ENCODE measurements around the gene KBTBD12. TPM values are rescaled to one million over a fixed set of nuclear protein-coding genes. Genes with fewer than 3 reads are reported as not detected.

Gene KBTBD12
- total and polyA plus RNA-seq, 10 of the 15 experiments (the other 5 are each of a cell fraction or from before 2014, with no cell fraction given) = 0.01 to 0.11 TPM; not detected in 8

DNA sequence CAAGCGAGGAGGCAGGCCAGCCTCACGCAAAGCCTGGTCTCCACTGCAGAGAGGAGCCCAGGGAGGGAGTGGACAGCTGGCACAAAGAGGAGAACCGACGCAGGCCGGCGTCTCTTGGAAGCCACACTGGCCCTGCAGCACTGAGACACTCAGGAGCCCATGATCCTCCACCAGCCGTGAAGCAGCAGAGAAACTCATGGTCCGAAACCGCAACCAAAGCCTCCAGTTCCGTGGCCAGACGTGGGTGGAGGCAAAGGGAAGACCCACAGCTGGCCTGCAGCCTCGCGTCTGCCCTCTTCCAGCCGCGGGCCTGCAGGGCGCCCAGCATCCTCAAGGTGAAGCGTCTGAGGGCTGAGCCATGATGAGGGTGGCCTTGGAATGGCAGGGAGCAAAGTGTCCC is 75.0 kb downstream of the KBTBD12 start:
- Histone ChIP-seq H3K4me1 (ENCODE audit: control insufficient read depth, insufficient read depth, low read length) (no peaks in the 10 kb centered on the region), H2AFZ (ENCODE audit: control insufficient read depth, low read depth, low read length) (no peak overlapping the region), H3K27ac (ENCODE audit: control insufficient read depth, insufficient read depth) (no peak overlapping the region), H3K9me3 (replicated peaks; ENCODE audit: control insufficient read depth, insufficient read depth, low read length) (no peaks in the 10 kb centered on the region; the same call in 2 of the 3 replicates), H3K4me2 (ENCODE audit: control insufficient read depth, insufficient read depth) (no peak overlapping the region), H4K20me1 (ENCODE audit: control insufficient read depth, insufficient read depth) (no peaks in the 10 kb centered on the region), H3K9ac (ENCODE audit: control insufficient read depth, insufficient read depth, low read length) (no peak overlapping the region), H3K27me3 (replicated peaks in 1 of 2; ENCODE audit: control insufficient read depth in 2 of 2, insufficient read depth in 2 of 2, low read length in 1 of 2) (no peaks in the 10 kb centered on the region; a peak in 1 of 4 replicates), H3K4me3 (no peak overlapping the region), H3K79me2 (ENCODE audit: control insufficient read depth, insufficient read depth, low read length) (no peaks in the 10 kb centered on the region), H3K36me3 (ENCODE audit: control insufficient read depth in 2 of 2, insufficient read depth in 2 of 2, low read length in 1 of 2) (no peaks in the 10 kb centered on the region)
- FAIRE-seq (no peak), DNase-seq (ENCODE audit: low read depth, low spot score) (no peak), ATAC-seq (no peak)
- TF ChIP-seq KLF5 (IDR thresholded peaks at IDR 0.05; ENCODE audit: partially characterized antibody) (no peak), RUNX3 (IDR thresholded peaks at IDR 0.05; ENCODE audit: low read length) (no peak)
- in situ Hi-C loops (cut with MboI) = no loop called here
- intact Hi-C loops (cut with micrococcal nuclease; ENCODE audit: unreplicated experiment) = no loop called here
- RAD21 ChIA-PET (ENCODE audit: unreplicated experiment) = no interaction called here
- CTCF ChIA-PET = no interaction called here
- POLR2A ChIA-PET = no interaction called here
- BruUV-seq (replicated peaks) = no TSS peak
- SMC1A ChIA-PET (ENCODE audit: uncharacterized antibody, unreplicated experiment) = no interaction called here
- 48% methylated on average over 17 of the region's 17 CpGs for WGBS (ENCODE audit: insufficient coverage, insufficient replicate concordance, low lambda C conversion rate, missing lambda C conversion rate)

- ATAC-seq = no peak
- TF ChIP-seq CBX5 (IDR thresholded peaks at IDR 0.05; ENCODE audit: low read depth) (no peak), TCF3 (IDR thresholded peaks at IDR 0.05; ENCODE audit: borderline replicate concordance, insufficient read depth, low read depth, low read length) (no peak)
- no peak overlapping the region for H3K4me2 ChIP-seq (ENCODE audit: control insufficient read depth, insufficient read depth)
- H4K20me1 ChIP-seq (ENCODE audit: control insufficient read depth, insufficient read depth) = no peaks in the 10 kb centered on the region
- no peaks in the 10 kb centered on the region for H3K4me1 ChIP-seq (ENCODE audit: control insufficient read depth, insufficient read depth, low read length)
- BruUV-seq (replicated peaks) = no TSS peak
- 57% methylated on average over 11 of the region's 11 CpGs for WGBS (ENCODE audit: insufficient coverage, insufficient replicate concordance, low lambda C conversion rate, missing lambda C conversion rate)
- intact Hi-C loops (cut with micrococcal nuclease; ENCODE audit: unreplicated experiment) = no loop called here
- H3K27me3 ChIP-seq (replicated peaks in 1 of 2; ENCODE audit: control insufficient read depth in 2 of 2, insufficient read depth in 2 of 2, low read length in 1 of 2) = no peaks in the 10 kb centered on the region; a peak in 1 of 4 replicates
- H3K9me3 ChIP-seq (replicated peaks; ENCODE audit: control insufficient read depth, insufficient read depth, low read length) = no peaks in the 10 kb centered on the region; the same call in 2 of the 3 replicates
- no peak overlapping the region for H3K4me3 ChIP-seq
- H3K9ac ChIP-seq (ENCODE audit: control insufficient read depth, insufficient read depth, low read length) = no peak overlapping the region
- ChIA-PET CTCF (no interaction called here), RAD21 (ENCODE audit: unreplicated experiment) (no interaction called here), SMC1A (ENCODE audit: uncharacterized antibody, unreplicated experiment) (no interaction called here), POLR2A (no interaction called here)
- H3K27ac ChIP-seq (ENCODE audit: control insufficient read depth, insufficient read depth) = no peak overlapping the region
- no peaks in the 10 kb centered on the region for H3K36me3 ChIP-seq (ENCODE audit: control insufficient read depth in 2 of 2, insufficient read depth in 2 of 2, low read length in 1 of 2)
- in situ Hi-C loops (cut with MboI) = no loop called here
- H2AFZ ChIP-seq (ENCODE audit: control insufficient read depth, low read depth, low read length) = no peak overlapping the region
- no peak for FAIRE-seq
- H3K79me2 ChIP-seq (ENCODE audit: control insufficient read depth, insufficient read depth, low read length) = no peaks in the 10 kb centered on the region
- no peak for DNase-seq (ENCODE audit: low read depth, low spot score)
These were observed 75.4 kb downstream of the KBTBD12 start for GRCh38 chr3:127990461-127990860.

Measured in GM12878 (cell line).